A673 (cell line): ENCODE measurements around the gene KIAA1191.

Experiments
- EZH2 ChIP-seq: fragments of 200-600 bp; sonication (generic); IDR thresholded peaks from 2 replicates; pipeline ENCODE4 v1.6.1; 2017; ENCODE audit warnings: borderline replicate concordance, low read depth, mild to moderate bottlenecking, mixed read lengths, antibody characterized with exemption, low read length; ENCODE audit not compliant: poor library complexity, severe bottlenecking
- TF ChIP-seq, protein P1 (sequence below): fragments of 300-800, 200-600 bp; sonication (generic); conservative IDR thresholded peaks from 2 replicates; pipeline ENCODE4 v1.5.1; 2017; ENCODE audit warnings: low read depth, mild to moderate bottlenecking, antibody characterized with exemption, low read length, moderate library complexity, mixed read lengths

DNA sequence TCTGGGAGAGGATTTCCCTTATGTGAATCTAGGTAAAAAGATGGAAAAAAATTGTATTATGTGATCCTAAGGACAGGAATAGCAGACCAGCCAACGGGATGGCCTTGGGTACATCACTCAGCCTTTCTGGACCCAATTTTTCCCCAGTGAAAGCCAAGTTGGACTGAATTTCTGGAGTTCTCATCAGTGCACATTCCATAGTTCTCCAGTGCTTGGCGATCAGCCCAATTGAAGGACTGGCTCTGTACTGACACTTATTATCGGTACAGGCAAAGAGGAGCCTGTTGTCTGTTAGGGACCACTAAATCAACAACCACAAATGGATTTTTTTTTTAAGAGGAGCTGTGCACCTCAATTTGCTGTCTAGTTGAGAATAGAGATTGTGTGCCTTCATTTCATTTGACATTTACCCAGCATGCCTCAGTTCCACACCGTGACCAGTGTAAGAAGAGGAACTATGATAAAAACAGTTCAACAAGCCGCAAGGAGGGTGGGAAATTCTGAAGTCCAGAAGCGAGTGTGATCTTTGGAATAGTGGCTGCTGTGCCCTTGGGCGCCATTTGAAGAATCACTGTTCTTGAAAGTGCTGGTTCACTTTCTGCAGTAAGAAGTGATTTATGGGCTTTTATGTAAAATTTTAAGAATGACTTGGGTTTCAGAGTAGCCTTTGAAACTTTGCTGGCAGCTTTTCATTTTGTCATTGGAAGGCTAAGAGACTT, 11.7 kb upstream of the KIAA1191 start:
- TF ChIP-seq, protein P1, sequence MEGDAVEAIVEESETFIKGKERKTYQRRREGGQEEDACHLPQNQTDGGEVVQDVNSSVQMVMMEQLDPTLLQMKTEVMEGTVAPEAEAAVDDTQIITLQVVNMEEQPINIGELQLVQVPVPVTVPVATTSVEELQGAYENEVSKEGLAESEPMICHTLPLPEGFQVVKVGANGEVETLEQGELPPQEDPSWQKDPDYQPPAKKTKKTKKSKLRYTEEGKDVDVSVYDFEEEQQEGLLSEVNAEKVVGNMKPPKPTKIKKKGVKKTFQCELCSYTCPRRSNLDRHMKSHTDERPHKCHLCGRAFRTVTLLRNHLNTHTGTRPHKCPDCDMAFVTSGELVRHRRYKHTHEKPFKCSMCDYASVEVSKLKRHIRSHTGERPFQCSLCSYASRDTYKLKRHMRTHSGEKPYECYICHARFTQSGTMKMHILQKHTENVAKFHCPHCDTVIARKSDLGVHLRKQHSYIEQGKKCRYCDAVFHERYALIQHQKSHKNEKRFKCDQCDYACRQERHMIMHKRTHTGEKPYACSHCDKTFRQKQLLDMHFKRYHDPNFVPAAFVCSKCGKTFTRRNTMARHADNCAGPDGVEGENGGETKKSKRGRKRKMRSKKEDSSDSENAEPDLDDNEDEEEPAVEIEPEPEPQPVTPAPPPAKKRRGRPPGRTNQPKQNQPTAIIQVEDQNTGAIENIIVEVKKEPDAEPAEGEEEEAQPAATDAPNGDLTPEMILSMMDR = no peak
- no peak for TF ChIP-seq EZH2
